GM18502 (cell line): ENCODE measurements around the gene CASZ1.

ENCODE experiments used
- ATAC-seq: cut with Tn5 transposase; IDR thresholded peaks from one replicate; pipeline ENCODE4 v1.9.1; 2021; ENCODE audit warnings: mild to moderate bottlenecking; ENCODE audit not compliant: unreplicated experiment, poor library complexity

CASZ1 gene

GRCh38 chr1:10620776-10621175 lies 175.7 kb downstream of the CASZ1 start:
- ATAC-seq, result no peak

- ATAC-seq, result no peak
Measured at GRCh38 chr1:10617931-10618885, 178.2 kb downstream of the CASZ1 start.

- no peak for ATAC-seq
Measured at GRCh38 chr1:10617318-10617717, 179.1 kb downstream of the CASZ1 start.

- ATAC-seq, result no peak
Measured at GRCh38 chr1:10616696-10617095, 179.8 kb downstream of the CASZ1 start.

GRCh38 chr1:10615932-10616671 lies 180.3 kb downstream of the CASZ1 start:
- no peak for ATAC-seq

GRCh38 chr1:10615332-10615731 lies 181.1 kb downstream of the CASZ1 start:
- no peak for ATAC-seq

GRCh38 chr1:10614377-10615225 lies 181.8 kb downstream of the CASZ1 start:
- ATAC-seq, result no peak

- ATAC-seq, result no peak
Measured at GRCh38 chr1:10613861-10614260, 182.6 kb downstream of the CASZ1 start.

- ATAC-seq, result no peak
Measured at GRCh38 chr1:10613340-10613739, 183.1 kb downstream of the CASZ1 start.

- no peak for ATAC-seq
Measured at GRCh38 chr1:10612436-10613160, 183.8 kb downstream of the CASZ1 start.

GRCh38 chr1:10610901-10611600 lies 185.4 kb downstream of the CASZ1 start:
- no peak for ATAC-seq

GRCh38 chr1:10608690-10609089 lies 187.8 kb downstream of the CASZ1 start:
- ATAC-seq, result no peak

- ATAC-seq, result no peak
Measured at GRCh38 chr1:10607228-10607627, 189.2 kb downstream of the CASZ1 start.

- ATAC-seq, result no peak
Measured at GRCh38 chr1:10606064-10606463, 190.4 kb downstream of the CASZ1 start.

GRCh38 chr1:10604966-10605365 lies 191.5 kb downstream of the CASZ1 start:
- ATAC-seq, result no peak

GRCh38 chr1:10602936-10603335 lies 193.5 kb downstream of the CASZ1 start:
- ATAC-seq, result no peak

GRCh38 chr1:10601342-10602070 lies 194.9 kb downstream of the CASZ1 start:
- no peak for ATAC-seq

GRCh38 chr1:10599194-10599861 lies 197.1 kb downstream of the CASZ1 start:
- no peak for ATAC-seq
